HG03064 (cell line): ENCODE data around the gene SRRM3.
"Not testable (repeated sequence)": the region's sequence is repeated elsewhere in the genome, so short reads cannot be mapped to it uniquely, and the experiment has no call there.

Experiments
- ATAC-seq: cut with Tn5 transposase; IDR thresholded peaks from one replicate; pipeline ENCODE4 v1.9.1; 2021; ENCODE audit warnings: low read depth; ENCODE audit not compliant: unreplicated experiment

Gene SRRM3, protein sequence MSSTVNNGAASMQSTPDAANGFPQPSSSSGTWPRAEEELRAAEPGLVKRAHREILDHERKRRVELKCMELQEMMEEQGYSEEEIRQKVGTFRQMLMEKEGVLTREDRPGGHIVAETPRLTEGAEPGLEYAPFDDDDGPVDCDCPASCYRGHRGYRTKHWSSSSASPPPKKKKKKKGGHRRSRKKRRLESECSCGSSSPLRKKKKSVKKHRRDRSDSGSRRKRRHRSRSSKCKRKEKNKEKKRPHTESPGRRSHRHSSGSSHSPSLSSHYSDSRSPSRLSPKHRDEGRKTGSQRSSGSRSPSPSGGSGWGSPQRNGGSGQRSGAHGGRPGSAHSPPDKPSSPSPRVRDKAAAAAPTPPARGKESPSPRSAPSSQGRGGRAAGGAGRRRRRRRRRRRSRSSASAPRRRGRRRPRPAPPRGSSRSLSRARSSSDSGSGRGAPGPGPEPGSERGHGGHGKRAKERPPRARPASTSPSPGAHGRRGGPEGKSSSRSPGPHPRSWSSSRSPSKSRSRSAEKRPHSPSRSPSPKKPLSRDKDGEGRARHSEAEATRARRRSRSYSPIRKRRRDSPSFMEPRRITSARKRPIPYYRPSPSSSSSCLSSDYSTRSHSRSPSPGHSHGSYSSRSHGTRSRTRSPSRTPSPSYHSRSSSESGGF

DNA sequence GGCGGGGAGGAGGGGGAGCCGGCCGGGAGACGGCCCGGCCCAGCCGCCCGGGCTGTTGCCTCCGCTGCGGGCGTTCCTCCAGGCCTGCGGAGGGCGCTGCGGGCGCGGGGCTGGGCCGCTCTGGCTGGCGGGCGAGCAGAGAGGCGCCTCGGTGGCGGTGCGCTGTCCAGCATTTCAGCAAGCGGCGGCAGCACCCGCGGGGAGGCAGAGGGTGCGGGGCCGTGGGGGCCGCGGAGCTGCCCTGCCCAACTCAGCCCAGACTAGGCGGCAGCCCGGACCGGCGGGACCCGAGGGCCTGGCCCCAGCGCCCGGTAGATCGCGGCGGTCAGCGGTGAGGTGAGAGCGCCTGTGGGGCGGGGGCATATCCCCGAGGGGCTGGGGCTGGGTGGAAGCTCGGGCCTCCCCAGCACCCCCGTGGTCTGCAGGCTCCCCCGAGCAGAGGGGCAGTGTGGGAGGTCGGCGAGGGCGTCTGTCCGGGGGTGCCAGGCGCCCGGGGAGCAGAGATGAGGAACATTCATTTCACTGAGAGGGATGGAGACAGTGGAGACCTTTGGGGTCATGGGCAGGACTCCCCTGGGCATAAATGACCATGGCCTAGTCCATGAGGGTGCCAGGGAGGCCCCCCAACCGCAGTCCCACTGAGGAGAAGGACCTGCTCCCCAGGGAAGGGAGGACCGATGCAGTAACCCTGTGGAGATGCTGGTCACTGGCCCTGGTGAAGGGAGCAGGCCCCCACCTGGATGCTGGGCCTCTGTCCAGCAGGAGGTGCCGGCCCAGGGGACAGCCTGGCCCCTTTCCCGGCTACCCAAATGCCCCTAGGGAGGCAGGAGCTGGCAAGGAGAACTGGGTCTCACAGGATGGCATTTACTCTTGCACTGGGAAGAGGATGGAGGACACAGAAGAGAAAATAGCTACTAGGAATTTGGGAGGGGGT, at the start of gene SRRM3:
Gene SRRM3 (plus strand): TSS at position 165 of the 934 bp plus-strand sequence. CDS start 33,171 bp downstream, outside the sequence.
- ATAC-seq = no peak

DNA sequence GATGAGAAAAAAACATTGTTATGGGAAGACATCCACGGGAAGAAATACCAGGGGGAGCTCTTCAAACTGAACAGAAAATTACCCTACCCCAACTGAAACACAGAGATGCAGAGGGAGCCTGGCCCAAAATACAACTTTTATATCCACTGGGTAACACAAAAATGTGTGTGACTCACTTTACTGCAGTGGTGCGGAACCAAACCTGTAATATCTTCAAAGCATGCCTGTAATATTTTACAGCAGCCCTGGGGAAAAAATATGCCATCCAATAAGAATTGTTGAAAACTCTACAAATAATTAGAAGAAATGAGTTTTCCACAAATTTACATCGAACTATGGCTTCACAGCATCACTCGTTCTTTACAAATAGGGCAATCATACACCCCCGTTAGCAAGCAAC, 49.8 kb upstream of the SRRM3 start:
- no peak for ATAC-seq

GRCh38 chr7:76153571-76154230, 48.0 kb upstream of the SRRM3 start:
- ATAC-seq = not testable (repeated sequence)

DNA sequence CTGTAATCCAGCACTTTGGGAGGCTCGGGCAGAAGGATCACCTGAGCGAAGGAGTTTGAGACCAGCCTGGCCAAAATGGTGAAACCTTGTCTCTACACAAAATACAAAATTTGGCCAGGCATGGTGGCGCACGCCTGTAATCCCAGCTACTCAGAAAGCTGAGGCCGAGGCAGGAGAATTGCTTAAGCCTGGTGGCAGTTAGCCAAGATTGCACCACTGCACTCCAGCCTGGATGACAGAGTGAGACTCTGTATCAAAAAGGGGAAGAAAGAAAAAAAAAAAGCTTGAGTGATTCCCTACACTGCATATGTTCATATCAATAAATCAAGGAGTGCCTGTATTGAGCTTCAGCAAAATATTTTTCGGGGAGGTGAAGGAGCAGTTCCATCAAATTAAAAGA, 45.8 kb upstream of the SRRM3 start:
- no peak for ATAC-seq

- ATAC-seq = not testable (repeated sequence)
These were observed 44.6 kb upstream of the SRRM3 start for GRCh38 chr7:76156992-76157685.

DNA sequence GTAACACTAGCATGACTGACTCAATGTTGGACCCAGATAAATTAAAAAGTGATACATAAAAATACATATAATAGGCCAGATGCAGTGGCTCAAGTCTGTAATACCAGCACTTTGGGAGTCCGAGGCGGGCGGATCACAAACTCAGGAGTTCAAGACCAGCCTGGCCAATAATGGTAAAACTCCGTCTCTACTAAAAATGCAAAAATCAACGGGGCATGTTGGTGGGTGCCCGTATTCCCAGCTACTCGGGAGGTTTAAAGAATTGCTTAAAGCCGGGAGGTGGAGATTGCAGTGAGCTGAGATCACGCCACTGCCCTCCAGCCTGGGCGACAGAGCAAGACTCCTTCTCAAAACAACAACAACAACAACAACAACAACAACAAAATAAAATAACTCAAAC, 43.3 kb upstream of the SRRM3 start:
- not testable (repeated sequence) for ATAC-seq

GRCh38 chr7:76162416-76163170, 39.1 kb upstream of the SRRM3 start:
- not testable (repeated sequence) for ATAC-seq

- ATAC-seq = not testable (repeated sequence)
These were observed 37.9 kb upstream of the SRRM3 start for GRCh38 chr7:76163812-76164211.

- ATAC-seq = no peak
These were observed 36.4 kb upstream of the SRRM3 start for GRCh38 chr7:76165106-76165972.

DNA sequence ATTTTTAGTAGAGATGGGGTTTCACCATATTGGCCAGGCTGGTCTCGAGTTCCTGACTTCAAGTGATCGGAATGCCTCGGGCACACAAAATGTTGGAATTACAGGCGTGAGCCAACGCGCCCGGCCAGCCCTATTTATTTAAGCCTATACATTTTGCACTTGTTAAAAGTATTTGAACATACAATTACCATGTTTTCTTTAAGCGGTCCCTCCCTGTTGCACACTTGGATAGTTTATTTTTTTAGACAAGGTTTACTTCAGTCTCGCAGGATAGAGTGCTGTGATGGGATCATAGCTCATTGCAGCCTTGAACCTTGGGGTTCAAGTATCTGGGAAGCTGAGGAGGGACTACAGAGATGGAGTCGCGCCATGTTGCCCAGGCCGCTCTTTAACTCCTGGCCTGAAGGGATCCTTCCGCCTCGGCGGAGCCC, 35.7 kb upstream of the SRRM3 start:
- ATAC-seq = no peak

GRCh38 chr7:76166404-76167255, 35.1 kb upstream of the SRRM3 start:
- ATAC-seq = peak; percentile 78

DNA sequence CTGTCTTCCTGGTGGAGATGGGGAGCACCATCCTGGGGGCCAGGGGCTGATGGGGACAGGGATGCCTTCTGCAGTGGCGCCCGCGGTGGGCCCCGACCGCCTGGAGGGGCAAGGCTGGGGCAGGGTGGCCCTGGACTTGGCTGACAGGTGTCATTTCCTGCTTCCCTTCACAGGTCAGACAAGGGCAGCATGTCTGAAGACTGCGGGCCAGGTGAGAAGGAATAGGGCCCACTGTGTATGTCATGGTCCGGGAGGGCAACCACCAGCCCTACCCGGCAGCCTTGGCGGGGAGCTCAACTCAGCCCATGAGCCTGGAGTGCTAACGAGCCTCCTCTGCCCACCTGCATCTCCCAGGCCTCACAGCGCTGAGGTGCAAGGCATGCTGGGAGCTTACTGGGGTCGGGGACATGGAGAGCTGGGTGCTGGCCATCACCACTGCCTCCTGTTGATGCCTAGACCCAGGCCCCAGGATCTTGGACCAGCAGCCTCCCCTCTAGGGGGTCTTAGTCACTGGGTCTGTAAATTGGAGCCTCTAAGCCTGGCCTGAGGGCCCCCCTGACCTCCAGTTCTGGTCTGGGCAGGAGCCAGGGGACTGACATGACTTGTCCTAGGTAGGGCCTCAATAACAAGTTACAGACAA, 28.0 kb upstream of the SRRM3 start:
- ATAC-seq = no peak

- not testable (repeated sequence) for ATAC-seq
These were observed 24.7 kb upstream of the SRRM3 start for GRCh38 chr7:76176951-76177350.

GRCh38 chr7:76179686-76180085, 22.0 kb upstream of the SRRM3 start:
- no peak for ATAC-seq

GRCh38 chr7:76182225-76182960, 19.3 kb upstream of the SRRM3 start:
- ATAC-seq = no peak
